ENCODE measurements around the gene LMLN.

LMLN gene

DNA sequence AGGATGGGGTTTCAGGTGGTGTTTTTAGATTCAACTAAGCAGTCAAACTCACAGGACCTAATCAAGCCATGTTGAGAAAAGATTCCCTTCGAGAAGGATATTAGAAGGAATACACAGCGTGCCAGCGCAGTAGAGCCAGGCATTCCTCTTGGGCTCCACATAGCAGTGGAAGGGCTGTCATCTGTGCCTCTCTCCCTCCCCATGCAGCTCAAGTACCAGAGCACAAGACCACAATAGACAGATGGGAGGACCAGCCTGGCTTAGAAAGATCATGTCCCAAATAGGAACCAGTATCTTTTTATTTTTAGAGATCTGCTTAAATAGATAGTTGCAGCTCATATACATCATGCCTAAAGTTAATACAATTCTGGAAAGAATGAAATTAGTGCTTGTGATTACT is 37.9 kb downstream of the LMLN start:
- H3K9me3 ChIP-seq = no peaks in the 10 kb centered on the region
- TF ChIP-seq, protein P1, sequence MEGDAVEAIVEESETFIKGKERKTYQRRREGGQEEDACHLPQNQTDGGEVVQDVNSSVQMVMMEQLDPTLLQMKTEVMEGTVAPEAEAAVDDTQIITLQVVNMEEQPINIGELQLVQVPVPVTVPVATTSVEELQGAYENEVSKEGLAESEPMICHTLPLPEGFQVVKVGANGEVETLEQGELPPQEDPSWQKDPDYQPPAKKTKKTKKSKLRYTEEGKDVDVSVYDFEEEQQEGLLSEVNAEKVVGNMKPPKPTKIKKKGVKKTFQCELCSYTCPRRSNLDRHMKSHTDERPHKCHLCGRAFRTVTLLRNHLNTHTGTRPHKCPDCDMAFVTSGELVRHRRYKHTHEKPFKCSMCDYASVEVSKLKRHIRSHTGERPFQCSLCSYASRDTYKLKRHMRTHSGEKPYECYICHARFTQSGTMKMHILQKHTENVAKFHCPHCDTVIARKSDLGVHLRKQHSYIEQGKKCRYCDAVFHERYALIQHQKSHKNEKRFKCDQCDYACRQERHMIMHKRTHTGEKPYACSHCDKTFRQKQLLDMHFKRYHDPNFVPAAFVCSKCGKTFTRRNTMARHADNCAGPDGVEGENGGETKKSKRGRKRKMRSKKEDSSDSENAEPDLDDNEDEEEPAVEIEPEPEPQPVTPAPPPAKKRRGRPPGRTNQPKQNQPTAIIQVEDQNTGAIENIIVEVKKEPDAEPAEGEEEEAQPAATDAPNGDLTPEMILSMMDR (IDR thresholded peaks at IDR 0.05) = no peak
- H3K4me1 ChIP-seq (ENCODE audit: control insufficient read depth in 1 of 2, insufficient read depth in 1 of 2, low read depth in 1 of 2, low read length in 1 of 2) = no peaks in the 10 kb centered on the region
- H3K36me3 ChIP-seq = no peaks in the 10 kb centered on the region
- no peak overlapping the region for H3K4me3 ChIP-seq (ENCODE audit: low read depth in 1 of 2, low read length in 1 of 2)
- H3K27me3 ChIP-seq = no peaks in the 10 kb centered on the region
- no peak overlapping the region for H3K27ac ChIP-seq

DNA sequence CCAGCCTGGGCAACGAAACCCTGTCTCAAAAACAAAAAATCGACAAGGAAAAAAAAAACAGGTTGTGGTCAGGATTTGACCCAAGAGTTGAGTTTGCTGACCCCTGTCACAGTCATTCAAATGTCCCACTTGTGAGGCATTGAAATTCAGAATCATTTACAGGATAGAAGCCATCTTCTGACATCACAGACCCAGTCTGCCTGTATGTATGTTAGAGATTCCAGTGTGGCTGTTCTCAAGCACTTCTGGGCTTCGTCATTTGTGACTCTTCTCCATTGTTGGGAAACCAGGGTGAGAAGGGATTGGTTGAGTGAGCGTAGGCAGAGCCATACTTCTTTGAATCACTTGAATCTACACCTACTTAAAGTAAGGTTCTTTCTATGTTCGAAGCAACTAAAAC is 57.1 kb downstream of the LMLN start:
- Histone ChIP-seq H3K4me1 (ENCODE audit: control insufficient read depth in 1 of 2, insufficient read depth in 1 of 2, low read depth in 1 of 2, low read length in 1 of 2) (no peaks in the 10 kb centered on the region), H3K9me3 (no peaks in the 10 kb centered on the region), H3K27ac (no peak overlapping the region), H3K27me3 (no peaks in the 10 kb centered on the region), H3K36me3 (no peaks in the 10 kb centered on the region), H3K4me3 (ENCODE audit: low read depth in 1 of 2, low read length in 1 of 2) (no peak overlapping the region)
- TF ChIP-seq, protein P1 (IDR thresholded peaks at IDR 0.05) = no peak

DNA sequence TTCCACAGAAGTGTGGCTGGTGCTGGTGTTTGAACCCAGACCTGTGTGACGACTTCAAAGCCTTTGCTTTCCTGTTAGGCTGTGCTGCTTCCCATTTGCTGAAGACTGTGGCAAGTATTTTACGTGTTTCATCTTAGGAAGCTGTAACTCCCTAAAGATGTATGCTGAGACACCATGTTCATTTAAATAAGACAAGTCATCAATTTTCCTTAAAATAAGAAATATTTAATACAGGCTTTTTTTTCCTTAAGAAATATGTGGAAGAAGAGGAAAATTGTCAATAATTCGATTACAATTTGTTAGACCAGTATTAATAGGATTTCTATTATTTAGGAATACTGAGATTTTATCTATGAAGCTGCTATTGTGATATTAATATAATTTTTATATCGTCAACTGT is 58.4 kb downstream of the LMLN start:
- no peaks in the 10 kb centered on the region for H3K36me3 ChIP-seq
- TF ChIP-seq, protein P1 (IDR thresholded peaks at IDR 0.05) = no peak
- no peaks in the 10 kb centered on the region for H3K9me3 ChIP-seq

DNA sequence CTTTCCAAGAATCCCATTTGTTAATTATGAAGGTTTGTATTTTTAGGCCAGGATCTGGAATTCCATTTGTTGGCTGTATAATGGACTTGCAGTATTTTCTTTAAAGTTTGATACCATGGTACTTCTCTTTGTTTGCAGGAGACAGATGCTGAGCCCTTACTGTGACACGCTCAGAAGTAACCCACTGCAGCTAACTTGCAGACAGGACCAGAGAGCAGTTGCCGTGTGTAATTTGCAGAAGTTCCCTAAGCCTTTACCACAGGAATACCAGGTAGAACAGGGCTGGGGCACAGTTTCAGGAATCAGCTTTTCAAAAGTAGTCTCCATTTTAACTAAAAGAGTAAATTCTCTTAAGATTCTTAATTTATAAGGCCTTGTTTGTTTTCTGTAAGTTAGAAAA is 59.1 kb downstream of the LMLN start:
- Histone ChIP-seq H3K27ac (no peak overlapping the region), H3K36me3 (no peaks in the 10 kb centered on the region), H3K27me3 (no peaks in the 10 kb centered on the region), H3K4me3 (ENCODE audit: low read depth in 1 of 2, low read length in 1 of 2) (no peak overlapping the region), H3K9me3 (no peaks in the 10 kb centered on the region), H3K4me1 (ENCODE audit: control insufficient read depth in 1 of 2, insufficient read depth in 1 of 2, low read depth in 1 of 2, low read length in 1 of 2) (no peaks in the 10 kb centered on the region)
- TF ChIP-seq, protein P1 (IDR thresholded peaks at IDR 0.05) = no peak

More for the DNA sequence above, 58.4 kb downstream of the LMLN start:
- Histone ChIP-seq H3K4me1 (ENCODE audit: control insufficient read depth in 1 of 2, insufficient read depth in 1 of 2, low read depth in 1 of 2, low read length in 1 of 2) (no peaks in the 10 kb centered on the region), H3K4me3 (ENCODE audit: low read depth in 1 of 2, low read length in 1 of 2) (no peak overlapping the region), H3K27me3 (no peaks in the 10 kb centered on the region), H3K27ac (no peak overlapping the region)

DNA sequence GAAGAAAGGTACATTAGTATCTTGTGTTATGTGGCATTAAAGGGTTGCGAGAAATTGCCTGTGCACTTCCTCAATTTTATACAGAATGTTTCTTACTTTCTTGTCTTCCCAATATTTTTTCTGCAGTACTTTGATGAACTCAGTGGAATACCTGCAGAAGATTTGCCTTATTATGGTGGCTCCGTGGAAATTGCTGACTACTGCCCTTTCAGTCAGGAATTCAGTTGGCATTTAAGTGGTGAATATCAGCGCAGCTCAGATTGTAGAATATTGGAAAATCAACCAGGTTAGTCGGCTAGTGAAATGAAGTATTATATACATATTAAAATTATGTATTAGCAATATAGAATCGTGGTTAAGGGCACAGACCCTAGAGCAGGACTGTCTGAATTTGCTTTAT is 61.3 kb downstream of the LMLN start:
- H3K9me3 ChIP-seq = no peaks in the 10 kb centered on the region
- no peaks in the 10 kb centered on the region for H3K27me3 ChIP-seq
- TF ChIP-seq, protein P1 (IDR thresholded peaks at IDR 0.05) = no peak
- H3K4me1 ChIP-seq (ENCODE audit: control insufficient read depth in 1 of 2, insufficient read depth in 1 of 2, low read depth in 1 of 2, low read length in 1 of 2) = no peaks in the 10 kb centered on the region
- H3K27ac ChIP-seq = no peak overlapping the region
- no peaks in the 10 kb centered on the region for H3K36me3 ChIP-seq
- no peak overlapping the region for H3K4me3 ChIP-seq (ENCODE audit: low read depth in 1 of 2, low read length in 1 of 2)

DNA sequence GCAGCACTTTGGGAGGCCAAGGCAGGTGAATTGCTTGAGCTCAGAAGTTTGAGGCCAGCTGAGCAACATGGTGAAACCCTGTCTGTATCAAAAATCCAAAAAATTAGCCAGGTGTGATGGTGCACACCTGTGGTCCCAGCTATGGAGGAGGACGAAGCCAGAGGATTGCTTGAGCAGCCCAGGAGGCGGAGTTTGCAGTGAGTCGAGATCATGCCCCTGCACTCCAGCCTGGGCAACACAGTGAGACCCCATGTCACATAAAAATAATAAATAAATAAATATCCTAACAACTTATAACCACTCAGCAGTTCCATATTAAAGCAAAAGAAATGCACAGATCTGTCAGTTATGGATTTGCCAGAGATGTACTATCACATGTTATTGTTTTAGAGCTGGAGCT is 62.6 kb downstream of the LMLN start:
- Histone ChIP-seq H3K27ac (no peak overlapping the region), H3K4me3 (ENCODE audit: low read depth in 1 of 2, low read length in 1 of 2) (no peak overlapping the region), H3K4me1 (ENCODE audit: control insufficient read depth in 1 of 2, insufficient read depth in 1 of 2, low read depth in 1 of 2, low read length in 1 of 2) (no peaks in the 10 kb centered on the region), H3K9me3 (no peaks in the 10 kb centered on the region), H3K36me3 (no peaks in the 10 kb centered on the region), H3K27me3 (no peaks in the 10 kb centered on the region)
- TF ChIP-seq, protein P1 (IDR thresholded peaks at IDR 0.05) = no peak
